Esophagus muscularis mucosa (tissue), 4 donors: ENCODE data around the gene SUCLA2. TPM values are rescaled to one million over a fixed set of nuclear protein-coding genes. Genes with fewer than 3 reads are reported as not detected.

Source experiments
- DNase-seq: peaks from one replicate; pipeline ENCODE4 v3.0.0-alpha.2; 2017; ENCODE audit errors: extremely low spot score
- H3K27ac ChIP-seq, 4 donors: fragments of 200-600 bp; sonication (generic); replicated peaks in 1 of 4; 1 replicate in 3 of 4; 2 replicates in 1 of 4; pipeline ENCODE4 v1.5.1; 2016 to 2019; ENCODE audit warnings: mild to moderate bottlenecking in 1 of 4
- H3K27me3 ChIP-seq, 4 donors: fragments of 200-600 bp; sonication (generic); one replicate each; pipeline versions ENCODE4 v1.5.1 to v1.6.0; 2016 to 2019
- H3K36me3 ChIP-seq, 4 donors: fragments of 200-600 bp; sonication (generic); one replicate each; pipeline ENCODE4 v1.5.1; 2016 to 2019
- H3K4me1 ChIP-seq, 4 donors: fragments of 200-600 bp; sonication (generic); one replicate each; pipeline ENCODE4 v1.5.1; 2016 to 2019
- H3K4me3 ChIP-seq, 4 donors: fragments of 200-600 bp; sonication (generic); 1 replicate in 2 of 4; 2 replicates in 2 of 4; pipeline ENCODE4 v1.5.1; 2016 to 2019; ENCODE audit warnings: mild to moderate bottlenecking in 4 of 4, moderate library complexity in 1 of 4
- H3K9me3 ChIP-seq, 4 donors: fragments of 200-600 bp; sonication (generic); 1 replicate in 3 of 4; 2 replicates in 1 of 4; pipeline ENCODE4 v1.5.1; 2016 to 2019
- CTCF ChIP-seq, 3 experiments: fragments of 200-600 bp in 2 of 3; fragments of 450-650 bp in 1 of 3; sonication (generic) in 2 of 3; IDR thresholded peaks; one replicate each; pipeline ENCODE4 v1.5.1; 2017 to 2019; ENCODE audit warnings: antibody characterized with exemption in 3 of 3, mild to moderate bottlenecking in 2 of 3, moderate library complexity in 1 of 3
- EP300 ChIP-seq: sonication (generic); formaldehyde crosslinking; IDR thresholded peaks from one replicate; pipeline ENCODE4 v1.6.1; 2017; ENCODE audit warnings: antibody characterized with exemption
- POLR2A ChIP-seq: fragments of 450-650 bp; IDR thresholded peaks from one replicate; pipeline ENCODE4 v1.6.1; 2017; ENCODE audit warnings: antibody characterized with exemption, moderate library complexity, mild to moderate bottlenecking, low read depth
- POLR2AphosphoS5 ChIP-seq, 2 donors: sonication (generic); formaldehyde crosslinking; IDR thresholded peaks; one replicate each; pipeline ENCODE4 v1.6.1; 2017; ENCODE audit warnings: antibody characterized with exemption in 2 of 2
- WGBS: methylation state at CpG from one replicate; pipeline ENCODE4 v1.1.5; 2018; 5-methylcytosine and 5-hydroxymethylcytosine counted together
- intact Hi-C: fragments of 100-400 bp; cut with DNase I; formaldehyde crosslinking; loops from one replicate; pipeline ENCODE4 v1.15.1; 2023
- total RNA-seq, 4 donors: library from RNA; depleted of rRNA; stranded (reverse); fragments of >200 nt; gene quantifications; one replicate each; pipeline versions ENCODE4 v1.1.0 to v1.2.1, GENCODE V29; 2016

SUCLA2 gene
- total RNA-seq, 4 donors from 2014 or later: 42.1 to 62.7 (median 50.0) TPM

GRCh38 chr13:47917022-47917574 is 84.0 kb downstream of the SUCLA2 start:
- H3K27me3 ChIP-seq: no peaks in the 10 kb centered on the region
- WGBS: 84% methylated on average over 4 of the region's 4 CpGs
- H3K36me3 ChIP-seq: peaks cover 0 to 5% (median 0%) of the 10 kb centered on the region in 4 donors
- H3K9me3 ChIP-seq: peaks cover 0 to 8% (median 2%) of the 10 kb centered on the region in 4 donors
- no peaks in the 10 kb centered on the region for H3K4me1 ChIP-seq
- no peak overlapping the region for H3K4me3 ChIP-seq
- no peak for DNase-seq
- TF ChIP-seq CTCF (IDR thresholded peaks at IDR 0.05) (no peak), POLR2AphosphoS5 (IDR thresholded peaks at IDR 0.05) (no peak), POLR2A (no peak), EP300 (no peak)
- intact Hi-C loops: no loop called here
- no peak overlapping the region for H3K27ac ChIP-seq

DNA sequence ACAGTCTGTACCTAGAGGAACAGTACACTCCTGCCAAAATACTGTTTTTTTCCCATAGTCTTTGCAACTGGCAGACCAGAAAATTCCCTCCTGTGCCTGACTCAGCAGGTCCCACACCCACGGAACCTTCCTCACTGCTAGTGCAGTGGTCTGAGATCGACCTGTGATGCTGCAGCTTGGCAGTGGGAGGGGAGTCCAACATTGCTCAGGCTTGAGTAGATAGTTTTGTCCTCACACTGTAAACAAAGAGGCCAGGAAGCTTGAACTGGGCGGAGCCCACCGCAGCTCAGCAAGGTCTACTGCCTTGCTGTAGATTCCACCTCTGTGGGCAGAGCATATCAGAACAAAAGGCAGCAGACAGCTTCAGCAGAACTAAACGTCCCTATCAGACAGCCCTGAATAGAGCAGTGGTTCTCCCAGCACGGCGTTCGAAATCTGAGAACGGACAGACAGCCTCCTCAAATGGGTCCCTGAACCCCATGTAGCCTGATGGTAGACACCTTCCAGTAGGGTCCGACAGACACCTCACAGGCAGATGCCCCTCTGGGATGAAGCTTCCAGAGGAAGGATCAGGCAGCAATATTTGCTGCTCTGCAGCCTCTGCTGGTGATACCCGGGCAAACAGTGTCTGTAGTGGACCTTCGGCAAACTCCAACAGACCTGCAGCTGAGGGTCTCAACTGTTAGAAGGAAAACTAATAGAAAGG is 92.7 kb downstream of the SUCLA2 start:
- intact Hi-C loops: no loop called here
- TF ChIP-seq CTCF (IDR thresholded peaks at IDR 0.05) (no peak), EP300 (no peak), POLR2AphosphoS5 (IDR thresholded peaks at IDR 0.05) (no peak), POLR2A (no peak)
- Histone ChIP-seq H3K36me3 (peaks cover 0 to 9% (median 0%) of the 10 kb centered on the region in 4 donors), H3K27ac (no peak overlapping the region), H3K27me3 (no peaks in the 10 kb centered on the region), H3K4me1 (no peaks in the 10 kb centered on the region), H3K9me3 (no peaks in the 10 kb centered on the region), H3K4me3 (no peak overlapping the region)
- DNase-seq: no peak
- 65% methylated on average over 4 of the region's 12 CpGs for WGBS

GRCh38 chr13:47904891-47905290 is 96.2 kb downstream of the SUCLA2 start:
- Histone ChIP-seq H3K4me1 (no peaks in the 10 kb centered on the region), H3K27ac (no peak overlapping the region), H3K27me3 (no peaks in the 10 kb centered on the region), H3K9me3 (no peaks in the 10 kb centered on the region), H3K36me3 (peaks cover 0 to 9% (median 0%) of the 10 kb centered on the region in 4 donors), H3K4me3 (no peak overlapping the region)
- 63% methylated on average over 1 of the region's 1 CpG for WGBS
- intact Hi-C loops: no loop called here
- no peak for DNase-seq
- TF ChIP-seq CTCF (IDR thresholded peaks at IDR 0.05) (no peak), EP300 (no peak), POLR2AphosphoS5 (IDR thresholded peaks at IDR 0.05) (no peak), POLR2A (no peak)

GRCh38 chr13:47904241-47904640 is 96.8 kb downstream of the SUCLA2 start:
- H3K4me1 ChIP-seq: no peaks in the 10 kb centered on the region
- peak overlapping the region in 2 of 4 donors; percentile 20 to 21 for H3K4me3 ChIP-seq
- WGBS: 95% methylated on average over 13 of the region's 13 CpGs
- H3K27me3 ChIP-seq: no peaks in the 10 kb centered on the region
- no peak for TF ChIP-seq POLR2AphosphoS5 (IDR thresholded peaks at IDR 0.05)
- TF ChIP-seq EP300: no peak
- no peak for TF ChIP-seq CTCF (IDR thresholded peaks at IDR 0.05)
- no peak for TF ChIP-seq POLR2A
- intact Hi-C loops: no loop called here
- H3K36me3 ChIP-seq: peaks cover 0 to 9% (median 0%) of the 10 kb centered on the region in 4 donors
- no peak for DNase-seq
- H3K9me3 ChIP-seq: no peaks in the 10 kb centered on the region
- H3K27ac ChIP-seq: no peak overlapping the region
